WTC11 (cell line): ENCODE measurements around the gene MAB21L1. TPM values are rescaled to one million over a fixed set of nuclear protein-coding genes. Genes with fewer than 3 reads are reported as not detected.
A peak's percentile ranks its signal among the peaks of the same experiment; 100 is the strongest.

Experiments
- ATAC-seq: fragments of 200-7000 bp; cut with Tn5 transposase; 2 replicates; pipeline ENCODE4 v1.10.0; 2021; ENCODE audit warnings: mild to moderate bottlenecking, moderate library complexity
- CTCF ChIA-PET: fragments of 300-600 bp; sonication (Branson Sonifier 250); formaldehyde crosslinking; loops from one replicate; lab custom pipeline; 2021; ENCODE audit warnings: antibody characterized with exemption; lab: Charles Lee
- POLR2A ChIA-PET: fragments of 350-600 bp; sonication (Branson Sonifier 250); formaldehyde crosslinking; loops from one replicate; lab custom pipeline; 2021; ENCODE audit warnings: antibody characterized with exemption; lab: Charles Lee
- DNase-seq: peaks from one replicate; pipeline ENCODE4 v3.0.0; 2021; ENCODE audit warnings: low spot score
- H3K27ac Mint-ChIP-seq: 2 replicates; pipeline ENCODE4 v1.8.0; 2021; ENCODE audit warnings: mixed read lengths
- H3K27me3 Mint-ChIP-seq: 2 replicates; pipeline ENCODE4 v1.8.0; 2021; ENCODE audit warnings: low read depth, mild to moderate bottlenecking, moderate library complexity, mixed read lengths
- H3K36me3 Mint-ChIP-seq: 2 replicates; pipeline ENCODE4 v1.8.0; 2021; ENCODE audit warnings: mixed read lengths
- H3K4me1 Mint-ChIP-seq: 2 replicates; pipeline ENCODE4 v1.8.0; 2022; ENCODE audit warnings: mixed read lengths
- H3K4me3 Mint-ChIP-seq: 2 replicates; pipeline ENCODE4 v1.8.0; 2021; ENCODE audit warnings: mild to moderate bottlenecking, moderate library complexity, mixed read lengths
- H3K9me3 Mint-ChIP-seq: 2 replicates; pipeline ENCODE4 v1.8.0; 2021; ENCODE audit warnings: mixed read lengths
- CREB1 ChIP-seq: sonication (generic); formaldehyde crosslinking; IDR thresholded peaks from 2 replicates; pipeline ENCODE4 v1.8.0; 2023; ENCODE audit warnings: mild to moderate bottlenecking, missing genetic modification reagents
- FOXK1 ChIP-seq: sonication (generic); formaldehyde crosslinking; IDR thresholded peaks from 2 replicates; pipeline ENCODE4 v1.8.0; 2022; ENCODE audit warnings: mild to moderate bottlenecking, moderate library complexity, missing genetic modification reagents
- MYBL2 ChIP-seq: sonication (generic); formaldehyde crosslinking; IDR thresholded peaks from 2 replicates; pipeline ENCODE4 v1.8.1; 2023; ENCODE audit warnings: mild to moderate bottlenecking, moderate library complexity, missing genetic modification reagents
- NFATC4 ChIP-seq: fragments of 250-450 bp; sonication (Bioruptor Pico); IDR thresholded peaks from 2 replicates; pipeline ENCODE4 v1.9.0; 2021; ENCODE audit warnings: mild to moderate bottlenecking
- OVOL2 ChIP-seq: fragments of 250-450 bp; sonication (Bioruptor Pico); IDR thresholded peaks from 2 replicates; pipeline ENCODE4 v1.9.0; 2021; ENCODE audit warnings: mild to moderate bottlenecking, borderline replicate concordance
- SP1 ChIP-seq: sonication (generic); formaldehyde crosslinking; conservative IDR thresholded peaks from 2 replicates; pipeline ENCODE4 v1.8.1; 2022; ENCODE audit warnings: missing genetic modification reagents
- TEAD1 ChIP-seq: sonication (generic); formaldehyde crosslinking; IDR thresholded peaks from 2 replicates; pipeline ENCODE4 v1.8.0; 2022; ENCODE audit warnings: mild to moderate bottlenecking, missing genetic modification reagents
- ZBTB21 ChIP-seq: sonication (generic); formaldehyde crosslinking; IDR thresholded peaks from 2 replicates; pipeline ENCODE4 v1.8.1; 2023; ENCODE audit warnings: mild to moderate bottlenecking, missing genetic modification reagents, borderline replicate concordance
- ZNF138 ChIP-seq: sonication (generic); formaldehyde crosslinking; conservative IDR thresholded peaks from 2 replicates; pipeline ENCODE4 v1.8.1; 2022; ENCODE audit warnings: mild to moderate bottlenecking, moderate library complexity, missing genetic modification reagents
- ZNF219 ChIP-seq: sonication (generic); formaldehyde crosslinking; IDR thresholded peaks from 2 replicates; pipeline ENCODE4 v1.8.0; 2023; ENCODE audit warnings: missing genetic modification reagents, mild to moderate bottlenecking, borderline replicate concordance
- ZNF232 ChIP-seq: sonication (generic); formaldehyde crosslinking; IDR thresholded peaks from 2 replicates; pipeline ENCODE4 v1.8.0; 2022; ENCODE audit warnings: mild to moderate bottlenecking, missing genetic modification reagents
- ZNF423 ChIP-seq: fragments of 250-450 bp; sonication (Bioruptor Pico); IDR thresholded peaks from 2 replicates; pipeline ENCODE4 v2.1.2; 2022; ENCODE audit warnings: mild to moderate bottlenecking, moderate library complexity
- total RNA-seq: library from RNA; stranded (reverse); gene quantifications from 3 replicates; pipeline ENCODE4 v1.2.3, GENCODE V29; 2021
- TF ChIP-seq, protein P1 (sequence below): sonication (generic); formaldehyde crosslinking; IDR thresholded peaks from 2 replicates; pipeline ENCODE4 v1.8.1; 2023; ENCODE audit warnings: mild to moderate bottlenecking, missing genetic modification reagents, moderate library complexity
- TF ChIP-seq, protein P2 (sequence below): sonication (generic); formaldehyde crosslinking; IDR thresholded peaks from 2 replicates; pipeline ENCODE4 v1.8.0; 2022; ENCODE audit warnings: mild to moderate bottlenecking, missing genetic modification reagents
- TF ChIP-seq, protein P3 (sequence below): sonication (generic); formaldehyde crosslinking; IDR thresholded peaks from 2 replicates; pipeline ENCODE4 v1.8.0; 2022; ENCODE audit warnings: mild to moderate bottlenecking, missing genetic modification reagents
- TF ChIP-seq, protein P4 (sequence below): sonication (generic); formaldehyde crosslinking; IDR thresholded peaks from 2 replicates; pipeline ENCODE4 v1.8.1; 2022; ENCODE audit warnings: low read depth, mild to moderate bottlenecking, moderate library complexity, missing genetic modification reagents, borderline replicate concordance
- TF ChIP-seq, protein P5 (sequence below): fragments of 200-600 bp; IDR thresholded peaks from 2 replicates; pipeline ENCODE4 v1.8.0; 2022; ENCODE audit warnings: antibody characterized with exemption
- TF ChIP-seq, protein P6 (sequence below): sonication (generic); formaldehyde crosslinking; IDR thresholded peaks from 2 replicates; pipeline ENCODE4 v1.8.1; 2023; ENCODE audit warnings: mild to moderate bottlenecking, missing genetic modification reagents, moderate library complexity
- TF ChIP-seq, protein P7 (sequence below): sonication (generic); formaldehyde crosslinking; IDR thresholded peaks from 2 replicates; pipeline ENCODE4 v1.8.1; 2022; ENCODE audit warnings: mild to moderate bottlenecking, missing genetic modification reagents, moderate library complexity, borderline replicate concordance
- TF ChIP-seq, protein P8 (sequence below): sonication (generic); formaldehyde crosslinking; IDR thresholded peaks from 2 replicates; pipeline ENCODE4 v1.8.1; 2022; ENCODE audit warnings: low read depth, missing genetic modification reagents, borderline replicate concordance

The MAB21L1 gene
- total RNA-seq, 1 experiment from 2014 or later: 0.15 TPM

DNA sequence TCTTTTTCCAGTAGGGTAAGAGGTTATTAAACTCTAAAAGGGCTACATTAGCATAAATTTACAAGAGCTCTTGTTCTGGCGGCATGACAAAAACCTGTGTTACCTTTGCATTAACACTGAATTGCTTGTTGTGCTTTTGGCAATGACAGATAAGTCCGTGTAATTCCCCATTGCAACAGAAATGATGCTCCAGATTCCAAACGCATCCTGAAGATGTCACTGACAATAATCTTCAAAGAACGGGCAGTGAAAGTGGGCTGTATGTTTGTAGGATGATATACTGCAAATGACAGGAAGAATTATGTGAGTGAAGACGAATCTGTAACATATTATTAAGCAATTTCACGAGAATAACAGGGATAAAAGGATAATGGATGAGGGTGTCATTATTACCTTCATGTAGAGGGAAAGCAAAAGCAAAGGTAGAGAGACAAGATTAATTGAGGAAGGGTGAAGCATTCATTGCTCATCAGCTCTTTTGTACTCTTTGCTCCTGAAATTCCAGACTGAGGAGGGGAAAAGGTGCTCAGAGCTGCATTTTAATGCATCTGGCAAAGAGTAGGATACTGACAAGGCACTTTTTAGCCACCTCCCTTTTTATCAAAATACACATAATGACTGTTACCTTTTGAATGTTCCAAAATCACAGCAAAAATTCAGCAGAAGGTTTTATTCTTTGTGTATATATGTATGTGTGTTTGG is 38.5 kb upstream of the MAB21L1 start:
- Mint-ChIP-seq H3K4me3 (peak overlapping the region; percentile 9), H3K36me3 (no peaks in the 10 kb centered on the region), H3K4me1 (peaks cover 17% of the 10 kb centered on the region), H3K27ac (0 out of 2 replicates have a peak overlapping the region, but pooled peaks have one; percentile 4), H3K27me3 (no peaks in the 10 kb centered on the region), H3K9me3 (no peaks in the 10 kb centered on the region)
- DNase-seq (no peak), ATAC-seq (peak; percentile 66; the same call in 1 of the 2 replicates)
- ChIA-PET CTCF (no interaction called here), POLR2A (no interaction called here)
- TF ChIP-seq SP1: no peak
- TF ChIP-seq, protein P1, sequence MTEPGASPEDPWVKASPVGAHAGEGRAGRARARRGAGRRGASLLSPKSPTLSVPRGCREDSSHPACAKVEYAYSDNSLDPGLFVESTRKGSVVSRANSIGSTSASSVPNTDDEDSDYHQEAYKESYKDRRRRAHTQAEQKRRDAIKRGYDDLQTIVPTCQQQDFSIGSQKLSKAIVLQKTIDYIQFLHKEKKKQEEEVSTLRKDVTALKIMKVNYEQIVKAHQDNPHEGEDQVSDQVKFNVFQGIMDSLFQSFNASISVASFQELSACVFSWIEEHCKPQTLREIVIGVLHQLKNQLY: no peak
- TF ChIP-seq, protein P2, sequence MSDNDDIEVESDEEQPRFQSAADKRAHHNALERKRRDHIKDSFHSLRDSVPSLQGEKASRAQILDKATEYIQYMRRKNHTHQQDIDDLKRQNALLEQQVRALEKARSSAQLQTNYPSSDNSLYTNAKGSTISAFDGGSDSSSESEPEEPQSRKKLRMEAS (CRISPR knock-in tag): no peak
- TF ChIP-seq, protein P3, sequence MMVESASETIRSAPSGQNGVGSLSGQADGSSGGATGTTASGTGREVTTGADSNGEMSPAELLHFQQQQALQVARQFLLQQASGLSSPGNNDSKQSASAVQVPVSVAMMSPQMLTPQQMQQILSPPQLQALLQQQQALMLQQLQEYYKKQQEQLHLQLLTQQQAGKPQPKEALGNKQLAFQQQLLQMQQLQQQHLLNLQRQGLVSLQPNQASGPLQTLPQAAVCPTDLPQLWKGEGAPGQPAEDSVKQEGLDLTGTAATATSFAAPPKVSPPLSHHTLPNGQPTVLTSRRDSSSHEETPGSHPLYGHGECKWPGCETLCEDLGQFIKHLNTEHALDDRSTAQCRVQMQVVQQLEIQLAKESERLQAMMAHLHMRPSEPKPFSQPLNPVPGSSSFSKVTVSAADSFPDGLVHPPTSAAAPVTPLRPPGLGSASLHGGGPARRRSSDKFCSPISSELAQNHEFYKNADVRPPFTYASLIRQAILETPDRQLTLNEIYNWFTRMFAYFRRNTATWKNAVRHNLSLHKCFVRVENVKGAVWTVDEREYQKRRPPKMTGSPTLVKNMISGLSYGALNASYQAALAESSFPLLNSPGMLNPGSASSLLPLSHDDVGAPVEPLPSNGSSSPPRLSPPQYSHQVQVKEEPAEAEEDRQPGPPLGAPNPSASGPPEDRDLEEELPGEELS (CRISPR knock-in tag): no peak
- no peak for TF ChIP-seq TEAD1 (CRISPR knock-in tag)
- no peak for TF ChIP-seq OVOL2 (CRISPR knock-in tag)
- TF ChIP-seq FOXK1: no peak
- TF ChIP-seq, protein P4, sequence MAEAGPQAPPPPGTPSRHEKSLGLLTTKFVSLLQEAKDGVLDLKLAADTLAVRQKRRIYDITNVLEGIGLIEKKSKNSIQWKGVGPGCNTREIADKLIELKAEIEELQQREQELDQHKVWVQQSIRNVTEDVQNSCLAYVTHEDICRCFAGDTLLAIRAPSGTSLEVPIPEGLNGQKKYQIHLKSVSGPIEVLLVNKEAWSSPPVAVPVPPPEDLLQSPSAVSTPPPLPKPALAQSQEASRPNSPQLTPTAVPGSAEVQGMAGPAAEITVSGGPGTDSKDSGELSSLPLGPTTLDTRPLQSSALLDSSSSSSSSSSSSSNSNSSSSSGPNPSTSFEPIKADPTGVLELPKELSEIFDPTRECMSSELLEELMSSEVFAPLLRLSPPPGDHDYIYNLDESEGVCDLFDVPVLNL (CRISPR knock-in tag): no peak
- no peak for TF ChIP-seq MYBL2 (CRISPR knock-in tag)
- no peak for TF ChIP-seq ZNF423
- TF ChIP-seq, protein P5, sequence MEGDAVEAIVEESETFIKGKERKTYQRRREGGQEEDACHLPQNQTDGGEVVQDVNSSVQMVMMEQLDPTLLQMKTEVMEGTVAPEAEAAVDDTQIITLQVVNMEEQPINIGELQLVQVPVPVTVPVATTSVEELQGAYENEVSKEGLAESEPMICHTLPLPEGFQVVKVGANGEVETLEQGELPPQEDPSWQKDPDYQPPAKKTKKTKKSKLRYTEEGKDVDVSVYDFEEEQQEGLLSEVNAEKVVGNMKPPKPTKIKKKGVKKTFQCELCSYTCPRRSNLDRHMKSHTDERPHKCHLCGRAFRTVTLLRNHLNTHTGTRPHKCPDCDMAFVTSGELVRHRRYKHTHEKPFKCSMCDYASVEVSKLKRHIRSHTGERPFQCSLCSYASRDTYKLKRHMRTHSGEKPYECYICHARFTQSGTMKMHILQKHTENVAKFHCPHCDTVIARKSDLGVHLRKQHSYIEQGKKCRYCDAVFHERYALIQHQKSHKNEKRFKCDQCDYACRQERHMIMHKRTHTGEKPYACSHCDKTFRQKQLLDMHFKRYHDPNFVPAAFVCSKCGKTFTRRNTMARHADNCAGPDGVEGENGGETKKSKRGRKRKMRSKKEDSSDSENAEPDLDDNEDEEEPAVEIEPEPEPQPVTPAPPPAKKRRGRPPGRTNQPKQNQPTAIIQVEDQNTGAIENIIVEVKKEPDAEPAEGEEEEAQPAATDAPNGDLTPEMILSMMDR: no peak
- TF ChIP-seq ZNF232 (CRISPR knock-in tag): no peak
- TF ChIP-seq ZNF219 (CRISPR knock-in tag): no peak
- no peak for TF ChIP-seq NFATC4
- TF ChIP-seq, protein P6, sequence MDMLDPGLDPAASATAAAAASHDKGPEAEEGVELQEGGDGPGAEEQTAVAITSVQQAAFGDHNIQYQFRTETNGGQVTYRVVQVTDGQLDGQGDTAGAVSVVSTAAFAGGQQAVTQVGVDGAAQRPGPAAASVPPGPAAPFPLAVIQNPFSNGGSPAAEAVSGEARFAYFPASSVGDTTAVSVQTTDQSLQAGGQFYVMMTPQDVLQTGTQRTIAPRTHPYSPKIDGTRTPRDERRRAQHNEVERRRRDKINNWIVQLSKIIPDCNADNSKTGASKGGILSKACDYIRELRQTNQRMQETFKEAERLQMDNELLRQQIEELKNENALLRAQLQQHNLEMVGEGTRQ (CRISPR knock-in tag): no peak
- TF ChIP-seq CREB1 (CRISPR knock-in tag): no peak
- TF ChIP-seq, protein P7, sequence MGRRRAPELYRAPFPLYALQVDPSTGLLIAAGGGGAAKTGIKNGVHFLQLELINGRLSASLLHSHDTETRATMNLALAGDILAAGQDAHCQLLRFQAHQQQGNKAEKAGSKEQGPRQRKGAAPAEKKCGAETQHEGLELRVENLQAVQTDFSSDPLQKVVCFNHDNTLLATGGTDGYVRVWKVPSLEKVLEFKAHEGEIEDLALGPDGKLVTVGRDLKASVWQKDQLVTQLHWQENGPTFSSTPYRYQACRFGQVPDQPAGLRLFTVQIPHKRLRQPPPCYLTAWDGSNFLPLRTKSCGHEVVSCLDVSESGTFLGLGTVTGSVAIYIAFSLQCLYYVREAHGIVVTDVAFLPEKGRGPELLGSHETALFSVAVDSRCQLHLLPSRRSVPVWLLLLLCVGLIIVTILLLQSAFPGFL (CRISPR knock-in tag): no peak
- no peak for TF ChIP-seq ZBTB21 (CRISPR knock-in tag)
- TF ChIP-seq, protein P8, sequence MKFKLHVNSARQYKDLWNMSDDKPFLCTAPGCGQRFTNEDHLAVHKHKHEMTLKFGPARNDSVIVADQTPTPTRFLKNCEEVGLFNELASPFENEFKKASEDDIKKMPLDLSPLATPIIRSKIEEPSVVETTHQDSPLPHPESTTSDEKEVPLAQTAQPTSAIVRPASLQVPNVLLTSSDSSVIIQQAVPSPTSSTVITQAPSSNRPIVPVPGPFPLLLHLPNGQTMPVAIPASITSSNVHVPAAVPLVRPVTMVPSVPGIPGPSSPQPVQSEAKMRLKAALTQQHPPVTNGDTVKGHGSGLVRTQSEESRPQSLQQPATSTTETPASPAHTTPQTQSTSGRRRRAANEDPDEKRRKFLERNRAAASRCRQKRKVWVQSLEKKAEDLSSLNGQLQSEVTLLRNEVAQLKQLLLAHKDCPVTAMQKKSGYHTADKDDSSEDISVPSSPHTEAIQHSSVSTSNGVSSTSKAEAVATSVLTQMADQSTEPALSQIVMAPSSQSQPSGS (CRISPR knock-in tag): no peak
- TF ChIP-seq ZNF138 (CRISPR knock-in tag): no peak
